Keratinocyte (primary cell): ENCODE results near the gene KRT9. TPM values are rescaled to one million over a fixed set of nuclear protein-coding genes. Genes with fewer than 3 reads are reported as not detected.

Source experiments
- DNase-seq: peaks from one replicate; pipeline ENCODE4 v3.0.0-alpha.2; 2011; ENCODE audit warnings: low read depth, missing footprints, low spot score
- FAIRE-seq: peaks from 2 replicates; lab custom pipeline; 2011; peaks lifted over from hg19 to GRCh38; lab: Jason Lieb, UNC
- H2AFZ ChIP-seq: 2 replicates; pipeline ENCODE4 v1.6.0; 2012; ENCODE audit warnings: low read length, control low read depth, inconsistent platforms; ENCODE audit not compliant: control insufficient read depth
- H3K27ac ChIP-seq: 2 replicates; pipeline ENCODE4 v1.5.1; 2011; ENCODE audit warnings: low read length; ENCODE audit not compliant: control insufficient read depth, insufficient read depth
- H3K27me3 ChIP-seq: 3 replicates; pipeline ENCODE4 v1.6.0; 2011; ENCODE audit warnings: low read length; ENCODE audit not compliant: control insufficient read depth, insufficient read depth; ENCODE audit errors: extremely low read depth
- H3K36me3 ChIP-seq, 2 experiments: 2 replicates in 1 of 2; 3 replicates in 1 of 2; pipeline ENCODE4 v1.5.1; 2011; ENCODE audit warnings: low read length in 2 of 2, mild to moderate bottlenecking in 1 of 2; ENCODE audit not compliant: control insufficient read depth in 2 of 2, insufficient read depth in 2 of 2; ENCODE audit errors: extremely low read depth in 1 of 2
- H3K4me1 ChIP-seq: 3 replicates; pipeline ENCODE4 v1.5.1; 2011; ENCODE audit warnings: low read length; ENCODE audit not compliant: control insufficient read depth, insufficient read depth; ENCODE audit errors: extremely low read depth
- H3K4me2 ChIP-seq: 3 replicates; pipeline ENCODE4 v1.6.0; 2011; ENCODE audit warnings: low read depth, low read length; ENCODE audit not compliant: control insufficient read depth, insufficient read depth; ENCODE audit errors: extremely low read depth
- H3K4me3 ChIP-seq, 3 experiments: fragments of 200-600 bp in 1 of 3; sonication (generic) in 1 of 3; 2 replicates in 2 of 3; 3 replicates in 1 of 3; pipeline ENCODE4 v1.5.1; 2011 to 2016; ENCODE audit warnings: low read length in 3 of 3, mild to moderate bottlenecking in 3 of 3, control low read depth in 2 of 3, inconsistent platforms in 1 of 3, low read depth in 1 of 3, mixed read lengths in 1 of 3, mixed run types in 1 of 3, moderate library complexity in 1 of 3; ENCODE audit not compliant: control insufficient read depth in 2 of 3, insufficient read depth in 2 of 3; ENCODE audit errors: extremely low read depth in 1 of 3
- H3K79me2 ChIP-seq: 2 replicates; pipeline ENCODE4 v1.6.0; 2012; ENCODE audit warnings: low read length; ENCODE audit not compliant: control insufficient read depth, insufficient read depth
- H3K9ac ChIP-seq: 3 replicates; pipeline ENCODE4 v1.6.0; 2011; ENCODE audit warnings: low read length; ENCODE audit not compliant: control insufficient read depth, insufficient read depth; ENCODE audit errors: extremely low read depth
- H3K9me1 ChIP-seq: 3 replicates; pipeline ENCODE4 v1.6.0; 2011; ENCODE audit warnings: low read length; ENCODE audit not compliant: control insufficient read depth, insufficient read depth; ENCODE audit errors: extremely low read depth
- H3K9me3 ChIP-seq: 2 replicates; pipeline ENCODE4 v1.5.1; 2012; ENCODE audit warnings: low read depth, low read length; ENCODE audit not compliant: control insufficient read depth
- H4K20me1 ChIP-seq: 3 replicates; pipeline ENCODE4 v1.6.0; 2011; ENCODE audit warnings: low read length; ENCODE audit not compliant: control insufficient read depth, insufficient read depth; ENCODE audit errors: extremely low read depth
- CTCF ChIP-seq, 3 experiments: IDR thresholded peaks in 1 of 3; conservative IDR thresholded peaks in 1 of 3; optimal IDR thresholded peaks in 1 of 3; 2 replicates in 2 of 3; 3 replicates in 1 of 3; pipeline versions ENCODE3 to v1.5.1; 2011; ENCODE audit warnings: low read length in 3 of 3, mild to moderate bottlenecking in 3 of 3, moderate library complexity in 2 of 3, control low read depth in 1 of 3, inconsistent platforms in 1 of 3; ENCODE audit not compliant: insufficient read depth in 2 of 3; ENCODE audit errors: extremely low read depth in 1 of 3
- EZH2 ChIP-seq: IDR thresholded peaks from one replicate; pipeline ENCODE4 v1.6.1; 2012; ENCODE audit warnings: inconsistent platforms, mild to moderate bottlenecking, low read length, moderate library complexity
- dilution Hi-C: fragments of 300-500 bp; cut with MboI; formaldehyde crosslinking; loops from one replicate; pipeline ENCODE4 v1.7.0; 2020; ENCODE audit warnings: low sequenced_read_pairs; ENCODE audit not compliant: extremely low pct_ligation_motif_present
- polyA plus RNA-seq, 5 experiments: library from polyadenylated mRNA; depleted of rRNA in 3 of 5; stranded (reverse) in 3 of 5; stranded (forward) in 1 of 5; unstranded in 1 of 5; fragments of >200 nt; gene quantifications; 1 replicate in 1 of 5; 2 replicates in 3 of 5; 3 replicates in 1 of 5; pipeline versions ENCODE4 v1.2.1 to v1.2.3, GENCODE V29; 2011 to 2012; ENCODE audit warnings: missing spikeins in 2 of 5, low read depth in 1 of 5, low replicate concordance in 1 of 5

Gene KRT9
- polyA plus RNA-seq, 1 donor (not counting 4 experiments of a cell fraction or from before 2014, with no cell fraction given): 1.6 TPM

- H3K27ac ChIP-seq: peak overlapping the region; percentile 25
- H3K4me2 ChIP-seq: peak overlapping the region; percentile 55
- H3K9me1 ChIP-seq: no peaks in the 10 kb centered on the region
- H3K4me3 ChIP-seq: no peak overlapping the region
- TF ChIP-seq EZH2: no peak
- no peak for TF ChIP-seq CTCF (optimal IDR thresholded peaks at IDR 0.05 in 1 of 3, IDR thresholded peaks at IDR 0.05 in 1 of 3, conservative IDR thresholded peaks at IDR 0.05 in 1 of 3; ENCODE audit: extremely low read depth in 1 of 3, insufficient read depth in 2 of 3, low read length in 3 of 3)
- H3K9ac ChIP-seq: peak overlapping the region; percentile 41
- H3K79me2 ChIP-seq: no peaks in the 10 kb centered on the region
- dilution Hi-C loops: no loop called here
- no peaks in the 10 kb centered on the region for H3K27me3 ChIP-seq
- H2AFZ ChIP-seq: no peak overlapping the region
- no peaks in the 10 kb centered on the region for H3K9me3 ChIP-seq
- no peaks in the 10 kb centered on the region for H3K36me3 ChIP-seq
- FAIRE-seq: peak; percentile 9
- peaks cover 55% of the 10 kb centered on the region for H3K4me1 ChIP-seq
- H4K20me1 ChIP-seq: no peaks in the 10 kb centered on the region
- DNase-seq: no peak
Measured at GRCh38 chr17:41539071-41539492, 32.8 kb downstream of the KRT9 start.

- Histone ChIP-seq H3K79me2 (no peaks in the 10 kb centered on the region), H3K4me3 (no peak overlapping the region), H3K9ac (peak overlapping the region; percentile 41), H3K9me3 (no peaks in the 10 kb centered on the region), H4K20me1 (no peaks in the 10 kb centered on the region), H2AFZ (no peak overlapping the region), H3K9me1 (no peaks in the 10 kb centered on the region), H3K27ac (peak overlapping the region; percentile 50), H3K4me2 (peak overlapping the region; percentile 55), H3K36me3 (no peaks in the 10 kb centered on the region), H3K4me1 (peaks cover 55% of the 10 kb centered on the region), H3K27me3 (no peaks in the 10 kb centered on the region)
- FAIRE-seq (no peak), DNase-seq (no peak)
- TF ChIP-seq CTCF (optimal IDR thresholded peaks at IDR 0.05 in 1 of 3, IDR thresholded peaks at IDR 0.05 in 1 of 3, conservative IDR thresholded peaks at IDR 0.05 in 1 of 3; ENCODE audit: extremely low read depth in 1 of 3, insufficient read depth in 2 of 3, low read length in 3 of 3): no peak
- no peak for TF ChIP-seq EZH2
- dilution Hi-C loops: no loop called here
Measured at GRCh38 chr17:41538565-41538991, 33.3 kb downstream of the KRT9 start.
